Erythroblast (primary cell): ENCODE data around the gene SLC38A7.

ENCODE experiments used
- GATA1 ChIP-seq: IDR thresholded peaks from 2 replicates; pipeline ENCODE4 v1.6.1; 2011; ENCODE audit warnings: low read depth, mild to moderate bottlenecking, control low read depth, low read length, moderate library complexity
- POLR2A ChIP-seq: IDR thresholded peaks from 2 replicates; pipeline ENCODE4 v1.6.1; 2011; ENCODE audit warnings: mild to moderate bottlenecking, low read length

DNA sequence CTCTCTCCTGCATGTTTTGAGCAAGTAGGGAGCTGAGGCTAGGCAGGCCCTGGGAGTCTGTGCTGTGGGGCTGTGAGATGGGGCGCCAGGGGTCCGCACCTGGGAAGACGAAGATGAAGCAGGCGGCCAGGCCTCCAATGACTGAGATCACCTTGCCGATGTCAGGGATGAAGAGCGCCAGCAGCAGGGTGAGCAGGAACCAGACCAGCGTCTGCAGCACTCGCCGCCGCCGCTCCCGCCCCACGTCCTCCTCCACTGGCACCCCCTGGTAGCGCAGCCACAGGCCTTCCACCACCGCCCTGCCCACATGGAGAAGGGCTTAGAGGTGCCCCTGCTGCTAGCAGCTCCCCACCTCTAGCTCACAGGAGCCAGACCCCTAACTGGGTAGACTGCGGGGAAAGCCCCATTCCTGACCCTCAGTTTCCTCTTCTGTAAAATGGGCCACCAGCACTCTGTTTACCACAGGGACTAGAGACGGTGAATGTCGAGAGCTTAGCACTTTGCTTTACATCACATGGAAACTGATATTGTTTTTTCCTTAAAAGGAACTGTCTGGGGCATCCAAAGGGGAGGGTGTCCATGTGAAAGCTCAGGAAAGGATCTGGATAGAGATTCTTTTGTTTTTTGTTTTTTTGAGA, 13.5 kb downstream of the SLC38A7 start:
- TF ChIP-seq POLR2A (no peak), GATA1 (no peak)
